Stimulated activated CD4-positive, alpha-beta T cell treated with anti-CD3 and anti-CD28 coated beads, Interleukin-2, amount 100 ng/mL, for 4 hours (primary cell): ENCODE data around the gene HRH2.
"Not testable (repeated sequence)": the region's sequence is repeated elsewhere in the genome, so short reads cannot be mapped to it uniquely, and the experiment has no call there.

ENCODE experiments used
- DNase-seq: peaks from one replicate; pipeline ENCODE4 v3.0.0-alpha.2; 2020; ENCODE audit warnings: low read depth

Gene HRH2

GRCh38 chr5:175741556-175741955 lies 83.7 kb downstream of the HRH2 start:
- no peak for DNase-seq

GRCh38 chr5:175742290-175742994 lies 84.6 kb downstream of the HRH2 start:
- no peak for DNase-seq

GRCh38 chr5:175743676-175744210 lies 85.9 kb downstream of the HRH2 start:
- DNase-seq = no peak

GRCh38 chr5:175745210-175745609 lies 87.3 kb downstream of the HRH2 start:
- DNase-seq = no peak

- no peak for DNase-seq
Observed at GRCh38 chr5:175746851-175747250, 89.0 kb downstream of the HRH2 start.

GRCh38 chr5:175747539-175748060 lies 89.7 kb downstream of the HRH2 start:
- DNase-seq = no peak

- no peak for DNase-seq
Observed at GRCh38 chr5:175748650-175749049, 90.8 kb downstream of the HRH2 start.

- no peak for DNase-seq
Observed at GRCh38 chr5:175749591-175749990, 91.7 kb downstream of the HRH2 start.

- no peak for DNase-seq
Observed at GRCh38 chr5:175750511-175750931, 92.7 kb downstream of the HRH2 start.

- no peak for DNase-seq
Observed at GRCh38 chr5:175751369-175751768, 93.5 kb downstream of the HRH2 start.

GRCh38 chr5:175752826-175753535 lies 95.1 kb downstream of the HRH2 start:
- DNase-seq = no peak

- DNase-seq = no peak
Observed at GRCh38 chr5:175753536-175754402, 95.9 kb downstream of the HRH2 start.

GRCh38 chr5:175759991-175760390 lies 102.1 kb downstream of the HRH2 start:
- not testable (repeated sequence) for DNase-seq
